ENCODE results near the gene LAMC1.

The LAMC1 gene

GRCh38 chr1:183021405-183022201 is 1.6 kb upstream of the LAMC1 start:
- DNase-seq (ENCODE audit: low spot score), result no peak

- DNase-seq (ENCODE audit: low spot score), result peak; percentile 92
These were observed 746 bp upstream of the LAMC1 start for GRCh38 chr1:183022202-183023145.

- peak; percentile 36 for DNase-seq (ENCODE audit: low spot score)
These were observed 539 bp downstream of the LAMC1 start for GRCh38 chr1:183023601-183024316.

GRCh38 chr1:183024317-183025009 is 1.2 kb downstream of the LAMC1 start:
- no peak for DNase-seq (ENCODE audit: low spot score)

- DNase-seq (ENCODE audit: low spot score), result no peak
These were observed 1.8 kb downstream of the LAMC1 start for GRCh38 chr1:183025010-183025337.

GRCh38 chr1:183025782-183026774 is 2.9 kb downstream of the LAMC1 start:
- no peak for DNase-seq (ENCODE audit: low spot score)

DNA sequence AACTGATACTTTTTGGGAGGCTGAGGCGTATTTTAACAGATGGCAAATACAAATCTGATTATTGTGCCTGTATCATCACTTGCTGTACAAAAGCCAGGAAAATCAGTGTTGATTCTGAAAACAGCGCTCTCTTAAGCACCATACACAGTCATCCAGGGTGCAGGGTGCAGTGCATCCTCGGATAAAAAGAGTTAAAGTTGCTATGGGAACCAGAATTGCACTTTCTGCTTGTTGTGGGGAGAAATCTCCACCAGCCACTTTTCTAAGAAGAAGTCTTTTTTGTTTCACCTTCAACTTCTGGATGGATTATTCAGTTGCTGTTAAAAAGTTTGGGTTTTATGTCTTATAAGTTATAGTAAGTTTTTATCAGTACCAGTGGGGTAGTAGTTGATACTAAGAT is 3.8 kb downstream of the LAMC1 start:
- DNase-seq (ENCODE audit: low spot score), result no peak

- DNase-seq (ENCODE audit: low spot score), result no peak
These were observed 4.6 kb downstream of the LAMC1 start for GRCh38 chr1:183027791-183028190.

DNA sequence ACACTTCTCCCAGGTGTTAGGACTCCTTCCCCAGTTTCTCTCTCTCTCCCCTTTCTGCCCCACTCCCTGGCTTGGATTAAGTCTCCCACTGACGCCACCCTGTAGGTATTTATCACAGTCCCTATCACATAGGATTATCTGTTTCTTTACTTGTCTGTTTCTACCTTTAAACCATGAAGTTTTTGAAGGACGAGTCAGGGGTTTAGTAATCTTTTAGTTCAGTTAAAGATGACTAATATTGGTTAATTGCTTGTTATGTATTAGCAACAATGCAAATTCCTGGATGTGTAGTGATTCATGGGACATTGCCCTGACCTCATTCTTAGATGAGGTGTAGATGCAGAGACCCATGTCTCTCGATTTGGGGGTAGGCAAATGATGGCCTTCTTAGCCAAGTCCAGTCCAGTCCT is 6.4 kb downstream of the LAMC1 start:
- DNase-seq (ENCODE audit: low spot score), result peak; percentile 56

DNA sequence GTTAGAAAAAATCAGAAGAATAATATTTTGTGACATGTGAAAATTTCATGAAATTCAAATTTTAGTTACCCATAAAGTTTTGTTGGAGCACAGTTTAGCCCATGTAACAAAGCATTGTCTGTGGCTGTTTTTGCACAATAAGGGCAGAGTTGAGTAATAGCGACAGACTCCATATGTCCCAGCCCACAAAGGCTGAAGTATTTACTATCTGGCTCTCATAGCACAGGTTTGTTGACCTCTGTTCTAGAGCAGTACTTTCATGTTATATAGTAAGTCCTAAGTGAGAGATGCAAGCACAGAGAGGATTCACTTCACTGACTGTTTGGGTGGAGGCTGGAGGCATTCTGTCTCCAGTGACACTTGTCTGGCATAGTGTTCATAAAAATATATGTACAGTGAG is 6.8 kb downstream of the LAMC1 start:
- no peak for DNase-seq (ENCODE audit: low spot score)

DNA sequence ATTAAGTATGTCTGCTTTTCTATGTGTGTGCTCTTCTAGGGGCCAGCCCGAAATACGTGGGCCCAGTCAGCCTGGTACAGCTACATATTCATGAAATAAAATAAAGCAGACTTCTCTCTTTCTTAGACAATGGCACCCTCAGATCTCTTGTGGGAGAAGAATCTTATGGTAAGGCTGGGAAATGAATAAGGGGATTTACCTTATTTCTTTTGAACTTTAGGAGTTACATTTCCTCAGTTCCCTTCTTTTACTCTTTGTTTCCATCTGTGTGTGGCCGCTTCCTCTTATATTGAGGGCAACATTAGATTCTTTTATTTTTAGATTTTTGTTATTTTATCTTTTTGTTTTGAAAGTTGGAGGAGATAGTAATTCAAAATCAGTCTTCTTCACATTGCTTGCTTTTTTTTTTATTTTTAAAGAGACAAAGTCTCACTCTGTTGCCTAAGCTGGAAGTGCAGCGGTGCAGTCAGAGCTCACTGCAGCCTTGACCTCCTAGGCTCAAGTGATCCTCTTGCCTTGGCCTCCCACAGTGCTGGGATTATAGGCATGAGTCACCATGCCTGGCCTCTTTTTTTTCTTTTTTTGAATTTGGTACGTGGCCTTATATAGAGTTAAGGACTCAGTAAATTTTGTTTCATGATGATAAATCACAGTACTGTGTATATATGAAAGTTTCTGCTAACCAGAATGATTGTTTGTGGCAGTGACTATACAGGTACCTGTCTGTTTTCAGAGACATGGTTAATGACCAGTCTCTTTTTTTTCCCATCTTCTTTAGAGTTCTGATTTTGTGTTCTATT is 9.1 kb downstream of the LAMC1 start:
- no peak for DNase-seq (ENCODE audit: low spot score)

DNA sequence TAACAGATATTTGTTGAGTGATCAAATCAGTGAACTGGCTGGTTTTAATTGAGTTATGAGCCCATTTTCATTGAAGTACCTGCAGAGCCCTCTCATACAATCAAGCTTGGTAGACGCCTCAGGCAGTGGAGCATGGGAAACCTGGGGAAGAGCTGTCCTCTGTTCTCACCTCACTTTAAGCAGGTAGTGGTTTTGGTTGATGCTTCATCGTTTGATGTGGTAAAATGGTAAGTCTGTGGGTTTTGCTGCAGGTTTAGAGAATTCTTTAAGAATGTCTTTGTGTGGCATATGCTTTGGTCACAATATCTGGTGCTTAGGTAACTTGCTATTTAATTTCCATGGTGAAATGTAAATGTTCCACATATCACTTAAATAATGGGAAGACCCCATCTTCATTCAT is 10.0 kb downstream of the LAMC1 start:
- DNase-seq (ENCODE audit: low spot score), result no peak

GRCh38 chr1:183034682-183035081 is 11.5 kb downstream of the LAMC1 start:
- no peak for DNase-seq (ENCODE audit: low spot score)

DNA sequence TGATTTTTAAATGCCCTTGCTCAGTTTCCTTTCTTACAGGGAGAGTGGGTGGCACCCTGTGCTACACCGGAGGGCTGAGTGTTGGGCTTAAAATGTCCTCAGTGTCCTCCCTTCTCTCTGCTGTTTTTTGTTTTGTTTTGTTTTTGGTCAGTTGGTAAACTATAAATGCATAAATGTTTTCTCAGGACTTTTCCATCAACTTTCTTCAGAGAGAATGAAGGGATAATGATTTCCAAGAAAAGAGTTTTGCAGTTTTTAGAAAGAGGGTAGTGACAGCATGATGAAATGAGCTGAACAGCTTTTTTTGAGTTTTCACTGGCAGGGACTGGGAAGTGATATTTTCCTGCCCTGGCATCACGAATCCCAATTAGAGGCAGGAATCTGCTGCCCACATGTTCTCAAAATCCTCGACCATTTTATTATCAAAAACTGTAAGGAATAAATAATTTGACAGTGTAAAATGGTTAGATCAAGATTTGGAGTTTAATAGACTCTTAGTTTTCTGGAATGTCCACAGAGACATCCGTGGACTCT is 15.2 kb downstream of the LAMC1 start:
- DNase-seq (ENCODE audit: low spot score), result no peak

DNA sequence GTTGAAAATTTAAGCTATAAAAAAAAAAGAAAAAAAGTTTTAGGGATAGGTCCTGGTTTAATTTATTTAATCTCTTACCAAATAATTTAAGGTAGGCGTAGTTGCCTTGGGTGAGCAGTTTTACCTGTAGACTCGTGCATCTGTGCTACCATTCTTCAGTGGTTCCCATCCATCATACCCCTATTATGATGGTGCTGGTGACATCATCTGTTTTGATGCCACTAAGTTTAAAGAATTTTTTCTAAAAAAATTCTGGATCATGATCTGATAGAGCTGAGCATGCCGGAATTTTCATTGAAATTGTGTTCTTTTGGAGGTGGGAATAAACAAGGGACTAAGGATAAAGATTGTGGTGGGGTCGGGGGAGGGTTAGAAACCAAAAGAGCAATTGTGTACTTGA is 15.7 kb downstream of the LAMC1 start:
- DNase-seq (ENCODE audit: low spot score), result no peak

GRCh38 chr1:183039330-183039729 is 16.1 kb downstream of the LAMC1 start:
- no peak for DNase-seq (ENCODE audit: low spot score)

DNA sequence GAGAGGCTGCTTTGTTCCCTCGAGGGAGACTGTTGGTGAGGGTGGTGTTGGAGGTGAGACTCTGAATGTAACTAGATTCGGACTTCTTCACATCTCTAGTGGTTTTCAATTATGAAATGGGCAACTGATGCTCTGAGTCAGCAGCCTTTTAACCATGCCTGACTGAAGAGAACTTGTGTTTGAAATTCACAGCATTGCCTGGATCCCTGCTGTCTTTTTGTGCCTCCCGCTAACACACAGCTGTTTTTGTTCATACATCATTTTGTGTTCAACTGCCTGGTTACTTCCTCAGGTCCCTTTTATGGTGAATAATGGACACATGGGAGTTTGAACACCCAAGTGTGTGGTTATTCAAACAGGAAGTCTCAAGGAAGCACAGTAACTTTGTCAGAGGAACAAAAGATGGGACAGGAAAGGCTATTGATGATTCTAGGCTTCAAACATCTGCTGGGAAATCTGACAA is 16.8 kb downstream of the LAMC1 start:
- peak; percentile 53 for DNase-seq (ENCODE audit: low spot score)

GRCh38 chr1:183040547-183040971 is 17.3 kb downstream of the LAMC1 start:
- no peak for DNase-seq (ENCODE audit: low spot score)

- DNase-seq (ENCODE audit: low spot score), result no peak
These were observed 20.0 kb downstream of the LAMC1 start for GRCh38 chr1:183043254-183043653.

All from AG20443 (cell line).